GM06990 (cell line): Measurements from ENCODE around the gene CTNNB1.
A peak's percentile ranks its signal among the peaks of the same experiment; 100 is the strongest.

Source experiments
- DNase-seq: peaks from one replicate; pipeline ENCODE4 v3.0.0-alpha.2; 2011; ENCODE audit not compliant: insufficient read length; ENCODE audit errors: extremely low read depth
- H3K27me3 ChIP-seq: replicated peaks from 2 replicates; pipeline ENCODE4 v1.6.0; 2011; ENCODE audit warnings: low read length; ENCODE audit not compliant: control insufficient read depth, insufficient read depth
- H3K36me3 ChIP-seq: 2 replicates; pipeline ENCODE4 v1.5.1; 2011; ENCODE audit warnings: low read length; ENCODE audit not compliant: control insufficient read depth, insufficient read depth
- H3K4me3 ChIP-seq: replicated peaks from 2 replicates; pipeline ENCODE4 v1.5.1; 2011; ENCODE audit warnings: low read depth, mild to moderate bottlenecking, control low read depth, low read length
- CTCF ChIP-seq: IDR thresholded peaks from 2 replicates; pipeline ENCODE4 v1.5.1; 2011; ENCODE audit warnings: low read length, control low read depth, mild to moderate bottlenecking, inconsistent platforms; ENCODE audit not compliant: insufficient read depth, poor library complexity, severe bottlenecking

Gene CTNNB1

GRCh38 chr3:41198950-41199865 lies at the start of gene CTNNB1:
Gene CTNNB1, plus strand, starts transcription at chr3:41199505. Its CDS starts 24,564 bp downstream, at chr3:41224069.
- TF ChIP-seq CTCF = no peak
- peak; percentile 97 for DNase-seq
- Histone ChIP-seq H3K4me3 (peak within 1 kb of the TSS; percentile 93), H3K36me3 (no peaks in the 10 kb centered on the region), H3K27me3 (no peaks in the 10 kb centered on the region)

- TF ChIP-seq CTCF = no peak
- DNase-seq = no peak
- no peak overlapping the region for H3K4me3 ChIP-seq
- H3K27me3 ChIP-seq = no peaks in the 10 kb centered on the region; the same call in 1 of the 2 replicates
- no peaks in the 10 kb centered on the region for H3K36me3 ChIP-seq
Measured at GRCh38 chr3:41155834-41156233, 43.5 kb upstream of the CTNNB1 start.

- no peak for DNase-seq
- no peaks in the 10 kb centered on the region; the same call in none of the 2 replicates for H3K27me3 ChIP-seq
- H3K4me3 ChIP-seq = no peak overlapping the region
- H3K36me3 ChIP-seq = no peaks in the 10 kb centered on the region
- TF ChIP-seq CTCF = no peak
Measured at GRCh38 chr3:41158947-41159346, 40.4 kb upstream of the CTNNB1 start.

GRCh38 chr3:41159588-41160189 lies 39.6 kb upstream of the CTNNB1 start:
- TF ChIP-seq CTCF = no peak
- H3K4me3 ChIP-seq = no peak overlapping the region
- no peaks in the 10 kb centered on the region; the same call in none of the 2 replicates for H3K27me3 ChIP-seq
- no peak for DNase-seq
- H3K36me3 ChIP-seq = no peaks in the 10 kb centered on the region

- no peaks in the 10 kb centered on the region; the same call in 1 of the 2 replicates for H3K27me3 ChIP-seq
Measured at GRCh38 chr3:41162541-41162940, 36.8 kb upstream of the CTNNB1 start.

More at GRCh38 chr3:41162541-41162940, 36.8 kb upstream of the CTNNB1 start:
- DNase-seq = no peak
- Histone ChIP-seq H3K36me3 (no peaks in the 10 kb centered on the region), H3K4me3 (no peak overlapping the region)
- no peak for TF ChIP-seq CTCF
